Measurements from ENCODE around the gene EXOC2.
A peak's percentile ranks its signal among the peaks of the same experiment; 100 is the strongest.

Gene EXOC2

GRCh38 chr6:558089-558488 is 134.8 kb downstream of the EXOC2 start:
- no peak overlapping the region for H3K4me3 ChIP-seq (ENCODE audit: low read depth, low read length)
- peak; percentile 47 for TF ChIP-seq CTCF (conservative IDR thresholded peaks at IDR 0.05; ENCODE audit: low read depth, low read length)
- peak; percentile 36 for DNase-seq (ENCODE audit: low read depth)

GRCh38 chr6:551829-552350 is 141.0 kb downstream of the EXOC2 start:
- no peak for TF ChIP-seq CTCF (conservative IDR thresholded peaks at IDR 0.05; ENCODE audit: low read depth, low read length)
- no peak for DNase-seq (ENCODE audit: low read depth)
- H3K4me3 ChIP-seq (ENCODE audit: low read depth, low read length) = no peak overlapping the region

- no peak overlapping the region for H3K4me3 ChIP-seq (ENCODE audit: low read depth, low read length)
- peak; percentile 53 for TF ChIP-seq CTCF (conservative IDR thresholded peaks at IDR 0.05; ENCODE audit: low read depth, low read length)
- peak; percentile 73 for DNase-seq (ENCODE audit: low read depth)
Measured at GRCh38 chr6:551405-551804, 141.5 kb downstream of the EXOC2 start.

- H3K4me3 ChIP-seq (ENCODE audit: low read depth, low read length) = no peak overlapping the region
- DNase-seq (ENCODE audit: low read depth) = peak; percentile 4
- TF ChIP-seq CTCF (conservative IDR thresholded peaks at IDR 0.05; ENCODE audit: low read depth, low read length) = no peak
Measured at GRCh38 chr6:549906-550305, 143.0 kb downstream of the EXOC2 start.

GRCh38 chr6:548517-548916 is 144.4 kb downstream of the EXOC2 start:
- no peak for DNase-seq (ENCODE audit: low read depth)
- no peak for TF ChIP-seq CTCF (conservative IDR thresholded peaks at IDR 0.05; ENCODE audit: low read depth, low read length)
- no peak overlapping the region for H3K4me3 ChIP-seq (ENCODE audit: low read depth, low read length)

GRCh38 chr6:548091-548490 is 144.8 kb downstream of the EXOC2 start:
- no peak for TF ChIP-seq CTCF (conservative IDR thresholded peaks at IDR 0.05; ENCODE audit: low read depth, low read length)
- H3K4me3 ChIP-seq (ENCODE audit: low read depth, low read length) = no peak overlapping the region
- no peak for DNase-seq (ENCODE audit: low read depth)

- TF ChIP-seq CTCF (conservative IDR thresholded peaks at IDR 0.05; ENCODE audit: low read depth, low read length) = no peak
- H3K4me3 ChIP-seq (ENCODE audit: low read depth, low read length) = no peak overlapping the region
- DNase-seq (ENCODE audit: low read depth) = no peak
Measured at GRCh38 chr6:540490-540889, 152.4 kb downstream of the EXOC2 start.
